ENCODE measurements around the gene WDHD1. TPM values are rescaled to one million over a fixed set of nuclear protein-coding genes. Genes with fewer than 3 reads are reported as not detected.

WDHD1 gene
- total and polyA plus RNA-seq, 9 donors: 1.2 to 4.2 (median 2.5) TPM

DNA sequence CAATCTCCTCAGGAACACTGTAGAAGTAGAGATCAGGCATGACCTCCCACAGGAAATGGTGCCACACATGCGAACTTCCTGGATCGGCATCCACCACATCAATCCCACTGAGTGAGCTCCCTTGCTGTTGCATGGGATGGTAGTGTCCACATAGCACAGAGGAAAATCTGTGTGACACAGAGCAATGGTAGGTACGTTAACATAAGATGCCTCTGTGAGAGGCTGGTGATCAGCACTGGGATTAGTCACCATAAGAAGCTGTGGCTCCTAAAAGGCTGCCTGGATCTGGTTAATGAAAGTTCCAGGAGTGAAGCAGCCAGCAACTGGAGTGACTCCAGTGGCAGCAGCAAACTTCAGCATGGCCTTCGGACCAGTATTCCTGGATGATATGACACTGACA is 21.8 kb downstream of the WDHD1 start:
- no peaks in the 10 kb centered on the region for H3K9me3 ChIP-seq
- H3K27ac ChIP-seq: no peak overlapping the region
- no peak overlapping the region for H3K4me3 ChIP-seq
- no peaks in the 10 kb centered on the region for H3K36me3 ChIP-seq
- no peak for DNase-seq
- H3K4me1 ChIP-seq (ENCODE audit: insufficient read depth): no peaks in the 10 kb centered on the region
- no peak for TF ChIP-seq POLR2A (IDR thresholded peaks at IDR 0.05)
- TF ChIP-seq, protein P1, sequence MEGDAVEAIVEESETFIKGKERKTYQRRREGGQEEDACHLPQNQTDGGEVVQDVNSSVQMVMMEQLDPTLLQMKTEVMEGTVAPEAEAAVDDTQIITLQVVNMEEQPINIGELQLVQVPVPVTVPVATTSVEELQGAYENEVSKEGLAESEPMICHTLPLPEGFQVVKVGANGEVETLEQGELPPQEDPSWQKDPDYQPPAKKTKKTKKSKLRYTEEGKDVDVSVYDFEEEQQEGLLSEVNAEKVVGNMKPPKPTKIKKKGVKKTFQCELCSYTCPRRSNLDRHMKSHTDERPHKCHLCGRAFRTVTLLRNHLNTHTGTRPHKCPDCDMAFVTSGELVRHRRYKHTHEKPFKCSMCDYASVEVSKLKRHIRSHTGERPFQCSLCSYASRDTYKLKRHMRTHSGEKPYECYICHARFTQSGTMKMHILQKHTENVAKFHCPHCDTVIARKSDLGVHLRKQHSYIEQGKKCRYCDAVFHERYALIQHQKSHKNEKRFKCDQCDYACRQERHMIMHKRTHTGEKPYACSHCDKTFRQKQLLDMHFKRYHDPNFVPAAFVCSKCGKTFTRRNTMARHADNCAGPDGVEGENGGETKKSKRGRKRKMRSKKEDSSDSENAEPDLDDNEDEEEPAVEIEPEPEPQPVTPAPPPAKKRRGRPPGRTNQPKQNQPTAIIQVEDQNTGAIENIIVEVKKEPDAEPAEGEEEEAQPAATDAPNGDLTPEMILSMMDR (IDR thresholded peaks at IDR 0.05): no peak
- TF ChIP-seq EP300 (IDR thresholded peaks at IDR 0.05): no peak
- WGBS, 3 donors: 84 to 91% (median 87%) methylated on average over 4 of the region's 4 CpGs
- intact Hi-C loops (cut with DNase I): no loop called here
- H3K27me3 ChIP-seq: no peaks in the 10 kb centered on the region

DNA sequence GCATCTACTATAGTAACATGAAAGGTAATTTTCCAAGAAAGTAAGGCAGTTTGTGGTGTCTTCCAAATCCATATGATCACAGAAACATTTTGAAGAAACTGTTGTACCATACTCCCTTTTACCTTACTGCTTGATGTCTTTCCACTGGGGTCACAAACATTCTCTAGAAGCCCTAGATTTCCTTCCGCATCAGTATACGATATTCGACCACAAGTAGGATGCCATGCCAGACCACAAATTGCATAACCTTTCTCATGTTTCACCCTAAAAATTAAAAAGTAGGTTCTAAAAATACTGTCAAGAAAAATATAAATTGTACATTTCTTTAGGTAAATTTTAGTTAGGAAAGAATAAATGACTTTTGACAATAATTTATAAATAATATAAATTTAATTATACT is 26.5 kb downstream of the WDHD1 start:
- 84 to 92% (median 87%) methylated on average over 3 of the region's 3 CpGs for WGBS, 3 donors
- TF ChIP-seq, protein P1 (IDR thresholded peaks at IDR 0.05): no peak
- TF ChIP-seq POLR2A (IDR thresholded peaks at IDR 0.05) (no peak), EP300 (IDR thresholded peaks at IDR 0.05) (no peak)
- H3K36me3 ChIP-seq: no peaks in the 10 kb centered on the region
- no peak overlapping the region for H3K4me3 ChIP-seq
- no peak for DNase-seq
- no peaks in the 10 kb centered on the region for H3K4me1 ChIP-seq (ENCODE audit: insufficient read depth)
- intact Hi-C loops (cut with DNase I): no loop called here
- H3K9me3 ChIP-seq: no peaks in the 10 kb centered on the region
- H3K27ac ChIP-seq: no peak overlapping the region
- no peaks in the 10 kb centered on the region for H3K27me3 ChIP-seq

DNA sequence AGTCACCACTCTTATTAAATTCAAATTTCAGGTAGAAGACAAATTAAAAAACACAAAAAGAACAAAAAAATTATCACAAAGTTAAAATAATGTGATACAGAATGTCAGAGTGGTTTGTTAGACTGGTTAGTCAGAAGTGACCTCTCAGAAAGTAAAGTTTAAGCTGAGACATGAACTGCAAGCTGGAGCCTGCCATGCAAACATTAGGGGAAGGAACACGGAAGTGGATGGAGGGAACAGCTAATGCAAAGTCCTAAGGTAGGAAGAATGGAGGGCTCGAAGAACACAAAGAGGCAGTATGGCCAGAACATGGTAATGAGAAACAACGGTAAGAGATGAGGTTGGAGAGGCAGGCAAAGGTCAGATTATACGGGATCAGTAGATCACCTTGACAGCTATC is 41.7 kb downstream of the WDHD1 start:
- intact Hi-C loops (cut with DNase I): no loop called here
- Histone ChIP-seq H3K27ac (no peak overlapping the region), H3K36me3 (no peaks in the 10 kb centered on the region), H3K4me3 (no peak overlapping the region), H3K4me1 (ENCODE audit: insufficient read depth) (no peaks in the 10 kb centered on the region), H3K27me3 (no peaks in the 10 kb centered on the region), H3K9me3 (no peaks in the 10 kb centered on the region)
- DNase-seq: no peak
- TF ChIP-seq, protein P1 (IDR thresholded peaks at IDR 0.05): no peak
- TF ChIP-seq POLR2A (IDR thresholded peaks at IDR 0.05) (no peak), EP300 (IDR thresholded peaks at IDR 0.05) (no peak)
- WGBS, 3 donors: 85 to 96% (median 92%) methylated on average over 4 of the region's 4 CpGs

DNA sequence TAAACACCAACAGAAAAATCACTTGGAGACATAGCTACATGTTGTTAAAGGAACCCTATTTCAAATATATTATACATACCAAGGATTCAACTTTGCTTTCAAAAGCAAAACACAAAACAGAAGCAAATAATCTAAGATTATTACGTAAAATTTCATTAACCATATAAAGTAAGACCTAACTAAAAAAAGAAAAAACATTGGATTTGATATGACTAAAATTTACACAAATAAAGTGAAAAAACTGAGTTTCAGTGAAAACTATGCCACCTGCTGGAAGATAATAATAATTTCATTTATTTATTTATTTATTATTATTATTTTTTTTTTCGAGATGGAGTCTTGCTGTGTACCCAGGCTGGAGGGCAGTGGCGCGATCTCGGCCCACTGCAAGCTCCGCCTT is 45.2 kb downstream of the WDHD1 start:
- TF ChIP-seq EP300 (IDR thresholded peaks at IDR 0.05) (no peak), POLR2A (IDR thresholded peaks at IDR 0.05) (no peak)
- TF ChIP-seq, protein P1 (IDR thresholded peaks at IDR 0.05): no peak
- intact Hi-C loops (cut with DNase I): no loop called here
- WGBS, 3 donors: 41 to 56% (median 51%) methylated on average over 6 of the region's 6 CpGs

DNA sequence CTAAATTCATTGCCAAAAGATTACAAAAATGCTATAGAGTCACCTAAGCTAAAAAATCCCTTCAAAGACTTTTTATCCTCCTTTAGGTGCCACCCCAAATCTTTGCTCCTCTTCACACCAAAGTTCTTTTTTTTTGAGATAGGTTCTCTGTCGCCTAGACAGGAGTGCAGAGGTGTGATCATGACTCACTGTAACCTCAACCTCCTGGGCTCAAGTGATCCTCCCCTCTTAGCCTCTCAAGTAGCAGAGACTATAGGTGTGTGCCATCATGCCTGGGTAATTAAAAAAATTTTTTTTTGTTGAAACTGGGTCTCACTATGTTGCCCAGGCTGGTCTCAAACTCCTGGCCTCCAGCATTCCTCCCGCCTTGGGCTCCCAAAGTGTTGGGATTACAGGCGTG is 47.9 kb downstream of the WDHD1 start:
- H3K4me3 ChIP-seq: no peak overlapping the region
- H3K36me3 ChIP-seq: no peaks in the 10 kb centered on the region
- no peak for DNase-seq
- no peaks in the 10 kb centered on the region for H3K27me3 ChIP-seq
- TF ChIP-seq EP300 (IDR thresholded peaks at IDR 0.05): no peak
- intact Hi-C loops (cut with DNase I): no loop called here
- 96 to 97% (median 96%) methylated on average over 3 of the region's 3 CpGs for WGBS, 3 donors
- no peak overlapping the region for H3K27ac ChIP-seq
- H3K9me3 ChIP-seq: no peaks in the 10 kb centered on the region
- H3K4me1 ChIP-seq (ENCODE audit: insufficient read depth): no peaks in the 10 kb centered on the region

More for the DNA sequence above, 45.2 kb downstream of the WDHD1 start:
- H3K4me1 ChIP-seq (ENCODE audit: insufficient read depth): no peaks in the 10 kb centered on the region
- H3K27me3 ChIP-seq: no peaks in the 10 kb centered on the region
- no peak for DNase-seq
- H3K4me3 ChIP-seq: no peak overlapping the region
- no peaks in the 10 kb centered on the region for H3K36me3 ChIP-seq
- no peak overlapping the region for H3K27ac ChIP-seq
- H3K9me3 ChIP-seq: no peaks in the 10 kb centered on the region

Data from ovary (tissue), 9 donors.